Activated CD4-positive, alpha-beta T cell treated with anti-CD3 and anti-CD28 coated beads for 36 hours (primary cell): ENCODE data around the gene C3orf52. TPM values are rescaled to one million over a fixed set of nuclear protein-coding genes. Genes with fewer than 3 reads are reported as not detected.

Source experiments
- ATAC-seq: fragments of 200-7000 bp; cut with Tn5 transposase; one replicate; pipeline ENCODE4 v1.10.0; 2021; ENCODE audit warnings: mild to moderate bottlenecking, moderate library complexity
- CTCF ChIA-PET: fragments of 350-600 bp; sonication (Branson Sonifier 250); formaldehyde crosslinking; loops from one replicate; lab custom pipeline; 2021; ENCODE audit warnings: antibody characterized with exemption; lab: Charles Lee
- POLR2A ChIA-PET: fragments of 350-600 bp; sonication (Branson Sonifier 250); formaldehyde crosslinking; loops from one replicate; lab custom pipeline; 2021; ENCODE audit warnings: antibody characterized with exemption, inconsistent platforms; lab: Charles Lee
- DNase-seq: peaks from one replicate; pipeline ENCODE4 v3.0.0-alpha.2; 2020
- H3K27ac Mint-ChIP-seq: one replicate; pipeline ENCODE4 v1.8.0; 2021; ENCODE audit warnings: mixed read lengths
- H3K27me3 Mint-ChIP-seq: one replicate; pipeline ENCODE4 v1.8.0; 2021; ENCODE audit warnings: mixed read lengths
- H3K36me3 Mint-ChIP-seq: one replicate; pipeline ENCODE4 v1.8.0; 2021; ENCODE audit warnings: low read depth, mixed read lengths
- H3K4me1 Mint-ChIP-seq: one replicate; pipeline ENCODE4 v1.8.0; 2021; ENCODE audit warnings: mixed read lengths
- H3K4me3 Mint-ChIP-seq: one replicate; pipeline ENCODE4 v1.8.0; 2021; ENCODE audit warnings: mild to moderate bottlenecking, moderate library complexity, mixed read lengths
- H3K9me3 Mint-ChIP-seq: one replicate; pipeline ENCODE4 v1.8.0; 2021; ENCODE audit warnings: low read depth, mixed read lengths
- intact Hi-C, 2 experiments: fragments of 100-400 bp; cut with DNase I in 1 of 2; cut with micrococcal nuclease in 1 of 2; formaldehyde crosslinking; loops; one replicate each; pipeline versions ENCODE4 v1.14.2 to v1.15.1; 2022 to 2024; cut with DNase I, micrococcal nuclease
- total RNA-seq, 2 experiments: library from RNA; stranded (reverse); gene quantifications; one replicate each; pipeline ENCODE4 v1.2.3, GENCODE V29; 2021

Gene C3orf52
- total RNA-seq, 2 experiments from 2014 or later, result 8.7 to 9.3 TPM

GRCh38 chr3:112087746-112088145 is 1.6 kb downstream of the C3orf52 start:
- no peak for ATAC-seq
- intact Hi-C loops, result loop anchor here in 1 of 2 experiments (2.0 kb wide), 1 partner anchor 41 kb away; no protein-coding TSS in a partner anchor
- peak overlapping the region; percentile 3 for H3K27ac Mint-ChIP-seq
- DNase-seq, result no peak
- H3K27me3 Mint-ChIP-seq, result no peaks in the 10 kb centered on the region
- H3K4me1 Mint-ChIP-seq, result peaks cover 49% of the 10 kb centered on the region
- H3K36me3 Mint-ChIP-seq, result peaks cover 10% of the 10 kb centered on the region
- H3K9me3 Mint-ChIP-seq, result no peaks in the 10 kb centered on the region
- H3K4me3 Mint-ChIP-seq, result peak overlapping the region; percentile 84
- POLR2A ChIA-PET, result interaction anchor here (0.6 to 1.0 kb wide), 3 partner anchors 10 to 926 kb away, joined by 3 to 7 read pairs (median 3); no protein-coding TSS in a partner anchor
- CTCF ChIA-PET, result no interaction called here

GRCh38 chr3:112088944-112089343 is 2.8 kb downstream of the C3orf52 start:
- Mint-ChIP-seq H3K9me3 (no peaks in the 10 kb centered on the region), H3K36me3 (peaks cover 13% of the 10 kb centered on the region), H3K27ac (no peak overlapping the region), H3K27me3 (no peaks in the 10 kb centered on the region), H3K4me1 (peaks cover 56% of the 10 kb centered on the region), H3K4me3 (no peak overlapping the region)
- ChIA-PET POLR2A (interaction anchor here (1.0 kb wide), 1 partner anchor 9 kb away, joined by 3 read pairs; no protein-coding TSS in a partner anchor), CTCF (interaction anchor here (1.6 kb wide), 1 partner anchor 9 kb away, joined by 4 read pairs; no protein-coding TSS in a partner anchor)
- ATAC-seq (no peak), DNase-seq (no peak)
- intact Hi-C loops, result no loop called here

- CTCF ChIA-PET, result no interaction called here
- ATAC-seq (no peak), DNase-seq (no peak)
- intact Hi-C loops, result no loop called here
- no peaks in the 10 kb centered on the region for H3K9me3 Mint-ChIP-seq
- peaks cover 49% of the 10 kb centered on the region for H3K4me1 Mint-ChIP-seq
- no peak overlapping the region for H3K4me3 Mint-ChIP-seq
- POLR2A ChIA-PET, result no interaction called here
- H3K27ac Mint-ChIP-seq, result no peak overlapping the region
- H3K27me3 Mint-ChIP-seq, result no peaks in the 10 kb centered on the region
- peaks cover 19% of the 10 kb centered on the region for H3K36me3 Mint-ChIP-seq
These were observed 4.0 kb downstream of the C3orf52 start for GRCh38 chr3:112089956-112090886.

- intact Hi-C loops, result no loop called here
- peaks cover 45% of the 10 kb centered on the region for H3K4me1 Mint-ChIP-seq
These were observed 4.8 kb downstream of the C3orf52 start for GRCh38 chr3:112090887-112091586.

DNA sequence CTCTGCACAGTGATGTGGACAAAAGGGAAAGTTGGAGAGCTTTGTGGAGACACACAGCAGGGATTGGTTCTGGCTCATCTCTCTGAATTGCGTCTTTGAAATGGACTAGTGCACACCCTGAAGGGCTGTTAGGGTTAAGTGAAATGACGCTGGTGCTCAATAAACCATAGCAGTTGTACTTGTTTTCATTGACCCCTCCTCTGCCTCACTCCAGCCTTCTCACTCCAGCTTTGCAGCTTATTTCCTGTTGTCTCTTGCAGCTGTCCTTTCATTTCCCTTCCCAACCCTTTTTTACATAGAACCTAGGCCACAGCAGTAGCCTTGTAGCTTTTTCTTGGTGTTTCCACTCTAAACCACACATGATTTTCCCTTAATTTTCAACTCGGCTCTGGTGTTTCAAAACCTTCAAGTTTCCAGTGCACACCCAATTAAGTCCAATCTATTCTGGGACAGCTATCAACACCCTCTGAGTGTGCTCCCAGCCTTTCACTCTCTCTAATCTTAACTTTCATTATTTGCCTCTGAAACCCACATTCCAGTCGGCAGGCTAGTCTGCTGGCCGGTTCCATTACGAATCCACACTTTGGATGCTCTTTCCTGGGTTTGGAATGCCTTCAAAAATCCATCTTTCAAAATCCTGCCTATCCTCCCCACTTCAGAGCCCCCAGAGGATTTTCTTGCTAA is 6.4 kb downstream of the C3orf52 start:
- CTCF ChIA-PET, result interaction anchor here (2.5 kb wide), 1 partner anchor 19 kb away, joined by 9 read pairs; no protein-coding TSS in a partner anchor
- POLR2A ChIA-PET, result no interaction called here
- Mint-ChIP-seq H3K27ac (no peak overlapping the region), H3K4me3 (no peak overlapping the region), H3K36me3 (peaks cover 26% of the 10 kb centered on the region), H3K4me1 (peaks cover 47% of the 10 kb centered on the region), H3K27me3 (no peaks in the 10 kb centered on the region), H3K9me3 (no peaks in the 10 kb centered on the region)
- ATAC-seq (no peak), DNase-seq (no peak)
- intact Hi-C loops, result no loop called here

More at GRCh38 chr3:112090887-112091586, 4.8 kb downstream of the C3orf52 start:
- H3K27ac Mint-ChIP-seq, result no peak overlapping the region
- H3K36me3 Mint-ChIP-seq, result peaks cover 24% of the 10 kb centered on the region
- no peaks in the 10 kb centered on the region for H3K9me3 Mint-ChIP-seq
- ChIA-PET CTCF (interaction anchor here (0.7 kb wide), 1 partner anchor 594 kb away, joined by 3 read pairs; no protein-coding TSS in a partner anchor), POLR2A (no interaction called here)
- DNase-seq (no peak), ATAC-seq (no peak)
- no peak overlapping the region for H3K4me3 Mint-ChIP-seq
- no peaks in the 10 kb centered on the region for H3K27me3 Mint-ChIP-seq

GRCh38 chr3:112093180-112093522 is 7.0 kb downstream of the C3orf52 start:
- ATAC-seq, result no peak
- CTCF ChIA-PET, result interaction anchor here (2.5 kb wide), 1 partner anchor 18 kb away, joined by 9 read pairs; no protein-coding TSS in a partner anchor
- H3K27ac Mint-ChIP-seq, result no peak overlapping the region

DNA sequence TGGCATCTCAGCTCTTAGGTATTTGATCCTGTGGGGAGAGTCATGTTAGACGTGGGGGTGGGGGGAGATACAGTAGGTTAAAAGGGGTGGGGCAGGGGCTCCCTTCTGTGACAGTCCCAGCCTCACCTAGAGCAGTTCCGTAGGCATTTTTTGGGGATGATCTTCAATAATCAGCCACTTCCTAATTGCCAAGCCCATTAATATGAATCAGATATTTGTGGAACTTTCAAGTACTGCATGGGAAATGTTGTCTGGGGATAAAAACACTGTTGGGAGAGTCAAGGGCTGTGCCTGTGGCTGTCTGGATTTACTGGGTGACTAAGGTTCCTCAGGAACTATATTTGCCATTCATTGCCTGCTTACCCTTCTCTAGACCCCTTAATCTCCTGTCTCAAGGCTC is 9.5 kb downstream of the C3orf52 start:
- Mint-ChIP-seq H3K9me3 (no peaks in the 10 kb centered on the region), H3K4me3 (no peak overlapping the region), H3K36me3 (peaks cover 30% of the 10 kb centered on the region), H3K4me1 (peaks cover 40% of the 10 kb centered on the region), H3K27ac (no peak overlapping the region), H3K27me3 (no peaks in the 10 kb centered on the region)
- ATAC-seq (no peak), DNase-seq (no peak)
- intact Hi-C loops, result no loop called here
- CTCF ChIA-PET, result no interaction called here
- POLR2A ChIA-PET, result no interaction called here

More at GRCh38 chr3:112093180-112093522, 7.0 kb downstream of the C3orf52 start:
- Mint-ChIP-seq H3K27me3 (no peaks in the 10 kb centered on the region), H3K36me3 (peaks cover 31% of the 10 kb centered on the region), H3K4me3 (no peak overlapping the region), H3K4me1 (peaks cover 47% of the 10 kb centered on the region), H3K9me3 (no peaks in the 10 kb centered on the region)
- intact Hi-C loops, result no loop called here
- DNase-seq, result no peak
- POLR2A ChIA-PET, result no interaction called here

DNA sequence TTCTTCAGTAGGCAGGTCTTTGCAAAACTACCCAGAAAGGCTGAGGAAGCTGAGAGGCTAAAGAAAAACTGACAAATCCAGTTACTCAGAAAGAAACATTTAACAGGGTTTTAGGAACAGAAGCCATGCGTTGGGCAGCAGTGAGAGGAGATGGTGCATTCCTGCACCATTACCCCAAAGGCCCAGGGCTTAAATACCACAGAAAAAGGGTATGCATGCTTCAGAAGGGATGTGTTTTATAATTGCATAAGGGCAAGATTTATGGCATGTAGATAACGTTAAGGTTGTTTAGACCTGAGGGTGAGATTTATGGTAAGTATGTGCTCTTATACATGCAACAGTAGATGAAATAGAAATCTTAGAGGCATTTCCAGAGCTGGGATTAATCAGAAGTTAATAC is 10.0 kb downstream of the C3orf52 start:
- Mint-ChIP-seq H3K4me3 (no peak overlapping the region), H3K27ac (no peak overlapping the region), H3K36me3 (peaks cover 29% of the 10 kb centered on the region), H3K9me3 (no peaks in the 10 kb centered on the region), H3K27me3 (no peaks in the 10 kb centered on the region), H3K4me1 (peaks cover 35% of the 10 kb centered on the region)
- CTCF ChIA-PET, result interaction anchor here (1.6 kb wide), 1 partner anchor 15 kb away, joined by 8 read pairs; no protein-coding TSS in a partner anchor
- no peak for ATAC-seq
- DNase-seq, result no peak
- intact Hi-C loops, result no loop called here
- POLR2A ChIA-PET, result no interaction called here

DNA sequence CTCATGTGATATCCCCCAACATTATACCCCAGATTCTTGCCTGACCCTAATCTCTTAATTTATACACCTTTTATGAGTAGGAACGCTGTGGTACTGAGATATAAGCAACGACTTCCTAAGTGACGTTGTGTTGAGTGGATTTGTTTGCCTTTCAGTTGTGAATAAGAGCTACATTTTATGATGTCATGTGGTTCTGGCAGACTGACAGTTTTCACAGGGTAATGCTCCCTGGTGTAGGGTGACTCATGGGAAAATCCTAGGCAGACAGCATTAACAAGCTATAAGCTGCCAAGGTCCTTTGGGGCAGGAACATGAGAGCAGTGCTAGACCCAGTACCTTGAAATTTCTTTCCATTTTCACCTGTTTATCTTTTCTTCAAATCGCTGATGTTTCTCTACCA is 11.2 kb downstream of the C3orf52 start:
- DNase-seq, result peak; percentile 60

GRCh38 chr3:112101916-112102315 is 15.7 kb downstream of the C3orf52 start:
- DNase-seq, result no peak
- H3K4me3 Mint-ChIP-seq, result no peak overlapping the region
- POLR2A ChIA-PET, result no interaction called here
- H3K36me3 Mint-ChIP-seq, result peaks cover 24% of the 10 kb centered on the region
- intact Hi-C loops, result no loop called here
- no peak overlapping the region for H3K27ac Mint-ChIP-seq
- no peaks in the 10 kb centered on the region for H3K9me3 Mint-ChIP-seq
- no peaks in the 10 kb centered on the region for H3K27me3 Mint-ChIP-seq
- H3K4me1 Mint-ChIP-seq, result peaks cover 14% of the 10 kb centered on the region
- CTCF ChIA-PET, result interaction anchor here (3.1 kb wide), 1 partner anchor 9 kb away, joined by 16 read pairs; no protein-coding TSS in a partner anchor
- no peak for ATAC-seq

More for the DNA sequence above, 11.2 kb downstream of the C3orf52 start:
- Mint-ChIP-seq H3K4me3 (no peak overlapping the region), H3K9me3 (no peaks in the 10 kb centered on the region), H3K4me1 (peaks cover 32% of the 10 kb centered on the region), H3K27me3 (no peaks in the 10 kb centered on the region), H3K36me3 (peaks cover 29% of the 10 kb centered on the region), H3K27ac (no peak overlapping the region)
- CTCF ChIA-PET, result interaction anchor here (1.5 to 1.6 kb wide), 2 partner anchors 14 to 54 kb away, joined by 6 to 8 read pairs; no protein-coding TSS in a partner anchor
- POLR2A ChIA-PET, result interaction anchor here (0.5 to 1.0 kb wide), 2 partner anchors 9 to 243 kb away, joined by 3 to 5 read pairs; no protein-coding TSS in a partner anchor
- intact Hi-C loops, result no loop called here
- ATAC-seq, result peak; percentile 98

DNA sequence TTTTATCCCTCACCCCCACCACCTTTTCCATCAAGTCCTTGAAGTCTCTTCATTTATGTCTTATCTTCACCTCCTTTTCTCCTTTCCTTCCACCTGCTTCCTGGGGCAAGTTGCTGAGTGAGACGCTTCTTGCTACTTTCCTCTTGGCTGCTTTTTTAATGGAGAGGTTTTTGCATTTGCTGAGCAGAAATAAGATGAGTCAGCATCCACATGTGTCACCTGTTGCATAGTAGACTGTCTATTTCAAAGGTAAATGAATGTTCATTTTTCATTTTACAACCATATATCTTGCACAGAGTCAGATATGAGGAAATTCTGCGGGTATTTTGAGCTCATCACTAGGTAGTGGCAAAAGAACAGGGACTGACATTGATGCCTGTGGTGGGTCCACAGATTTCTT is 18.6 kb downstream of the C3orf52 start:
- no peak for ATAC-seq
- Mint-ChIP-seq H3K36me3 (peaks cover 14% of the 10 kb centered on the region), H3K27me3 (no peaks in the 10 kb centered on the region), H3K4me1 (no peaks in the 10 kb centered on the region), H3K9me3 (no peaks in the 10 kb centered on the region), H3K4me3 (no peak overlapping the region), H3K27ac (no peak overlapping the region)
- ChIA-PET POLR2A (no interaction called here), CTCF (no interaction called here)
- no peak for DNase-seq
- intact Hi-C loops, result no loop called here
